HL-60 (cell line): Measurements from ENCODE around the gene ST7.

Experiments used
- CTCF ChIP-seq: IDR thresholded peaks from one replicate; pipeline ENCODE4 v1.5.1; 2011; ENCODE audit warnings: low read length, control low read depth, inconsistent platforms; ENCODE audit not compliant: insufficient read depth
- GABPA ChIP-seq: IDR thresholded peaks from 2 replicates; pipeline ENCODE4 v1.6.1; 2012; ENCODE audit warnings: low read depth
- POLR2AphosphoS5 ChIP-seq: IDR thresholded peaks from 2 replicates; pipeline ENCODE4 v1.6.1; 2012; ENCODE audit warnings: low read depth

GRCh38 chr7:117076426-117076943, 123.2 kb downstream of the ST7 start:
- TF ChIP-seq GABPA (no peak), POLR2AphosphoS5 (no peak), CTCF (no peak)
